Measurements from ENCODE around the gene SPHK2.
A peak's percentile ranks its signal among the peaks of the same experiment; 100 is the strongest.

The SPHK2 gene

GRCh38 chr19:48635966-48636858 lies 16.9 kb downstream of the SPHK2 start (continued):
- TF ChIP-seq ZNF544 (tag by site-specific recombination; IDR thresholded peaks at IDR 0.05) (no peak), ZNF658 (tag by site-specific recombination; IDR thresholded peaks at IDR 0.05) (no peak), ZNF561 (tag by site-specific recombination; IDR thresholded peaks at IDR 0.05; ENCODE audit: borderline replicate concordance) (no peak), ZNF600 (tag by site-specific recombination; IDR thresholded peaks at IDR 0.05) (peak; percentile 36; the same call in 1 of the 2 replicates), ZNF37A (tag by site-specific recombination; IDR thresholded peaks at IDR 0.05) (no peak), ZBTB17 (tag by site-specific recombination; IDR thresholded peaks at IDR 0.05) (peak; percentile 63; the same call in 1 of the 2 replicates), ZNF654 (tag by site-specific recombination; IDR thresholded peaks at IDR 0.05; ENCODE audit: low read depth) (no peak), ZNF10 (tag by site-specific recombination; IDR thresholded peaks at IDR 0.05) (no peak), SETDB1 (IDR thresholded peaks at IDR 0.05; ENCODE audit: insufficient read length, low read length) (no peak), PRDM4 (tag by site-specific recombination; IDR thresholded peaks at IDR 0.05) (no peak), GLIS1 (tag by site-specific recombination; IDR thresholded peaks at IDR 0.05) (peak; percentile 86), ZNF354C (tag by site-specific recombination; IDR thresholded peaks at IDR 0.05; ENCODE audit: borderline replicate concordance, low read depth) (no peak), ZBTB26 (tag by site-specific recombination; optimal IDR thresholded peaks at IDR 0.05) (peak; percentile 39), OVOL3 (tag by site-specific recombination; IDR thresholded peaks at IDR 0.05) (no peak), ZSCAN30 (tag by site-specific recombination; IDR thresholded peaks at IDR 0.05) (no peak), ZNF202 (tag by site-specific recombination; IDR thresholded peaks at IDR 0.05; ENCODE audit: borderline replicate concordance) (no peak), RBAK (tag by site-specific recombination; IDR thresholded peaks at IDR 0.05) (no peak), ZNF19 (tag by site-specific recombination; IDR thresholded peaks at IDR 0.05; ENCODE audit: low read depth) (no peak), ZNF146 (tag by site-specific recombination; IDR thresholded peaks at IDR 0.05) (no peak), PRDM6 (tag by site-specific recombination; IDR thresholded peaks at IDR 0.05) (no peak), ZNF513 (tag by site-specific recombination; IDR thresholded peaks at IDR 0.05) (peak; percentile 26; the same call in 1 of the 2 replicates), INSM2 (tag by site-specific recombination; IDR thresholded peaks at IDR 0.05) (no peak), PRDM10 (tag by site-specific recombination; IDR thresholded peaks at IDR 0.05) (peak; percentile 83), ZNF132 (tag by site-specific recombination; IDR thresholded peaks at IDR 0.05; ENCODE audit: borderline replicate concordance) (no peak), ZNF830 (tag by site-specific recombination; IDR thresholded peaks at IDR 0.05; ENCODE audit: low read depth) (no peak), ZNF580 (tag by site-specific recombination; IDR thresholded peaks at IDR 0.05) (no peak), ZBTB20 (tag by site-specific recombination; IDR thresholded peaks at IDR 0.05) (0 out of 2 replicates have a peak, but pooled peaks have one; percentile 41)

All from HEK293 (cell line).